HG02678 (cell line): ENCODE results near the gene RNF223.
"Not testable (repeated sequence)": the region's sequence is repeated elsewhere in the genome, so short reads cannot be mapped to it uniquely, and the experiment has no call there.

Experiments used
- ATAC-seq: cut with Tn5 transposase; IDR thresholded peaks from one replicate; pipeline ENCODE4 v1.9.1; 2021; ENCODE audit warnings: mild to moderate bottlenecking, moderate library complexity; ENCODE audit not compliant: unreplicated experiment

RNF223 gene

GRCh38 chr1:1088029-1088800 is 14.1 kb upstream of the RNF223 start:
- ATAC-seq = no peak

GRCh38 chr1:1087351-1088028 is 13.4 kb upstream of the RNF223 start:
- no peak for ATAC-seq

- no peak for ATAC-seq
Measured at GRCh38 chr1:1086911-1087341, 12.8 kb upstream of the RNF223 start.

GRCh38 chr1:1085911-1086841 is 12.1 kb upstream of the RNF223 start:
- no peak for ATAC-seq

GRCh38 chr1:1085171-1085841 is 11.2 kb upstream of the RNF223 start:
- ATAC-seq = no peak

GRCh38 chr1:1084372-1085170 is 10.5 kb upstream of the RNF223 start:
- no peak for ATAC-seq

- no peak for ATAC-seq
Measured at GRCh38 chr1:1083416-1084371, 9.6 kb upstream of the RNF223 start.

- no peak for ATAC-seq
Measured at GRCh38 chr1:1082776-1083415, 8.8 kb upstream of the RNF223 start.

- no peak for ATAC-seq
Measured at GRCh38 chr1:1082239-1082775, 8.2 kb upstream of the RNF223 start.

- no peak for ATAC-seq
Measured at GRCh38 chr1:1081311-1082238, 7.5 kb upstream of the RNF223 start.

- ATAC-seq = no peak
Measured at GRCh38 chr1:1080951-1081310, 6.8 kb upstream of the RNF223 start.

- ATAC-seq = no peak
Measured at GRCh38 chr1:1080122-1080757, 6.1 kb upstream of the RNF223 start.

GRCh38 chr1:1079408-1080121 is 5.5 kb upstream of the RNF223 start:
- ATAC-seq = no peak

- not testable (repeated sequence) for ATAC-seq
Measured at GRCh38 chr1:1077396-1077795, 3.3 kb upstream of the RNF223 start.

GRCh38 chr1:1075148-1075935 is 1.2 kb upstream of the RNF223 start:
- no peak for ATAC-seq
